Esophagus squamous epithelium (tissue), 4 donors: ENCODE results near the gene KCNH3.

ENCODE experiments used
- POLR2A ChIP-seq, 4 donors: fragments of 450-650 bp; IDR thresholded peaks; one replicate each; pipeline ENCODE4 v1.6.1; 2017; ENCODE audit warnings: antibody characterized with exemption in 4 of 4, mild to moderate bottlenecking in 4 of 4, moderate library complexity in 3 of 4
- TF ChIP-seq, protein P1 (sequence below), 6 experiments: fragments of 450-650 bp in 4 of 6; fragments of 200-600 bp in 2 of 6; sonication (generic) in 2 of 6; IDR thresholded peaks; one replicate each; pipeline ENCODE4 v1.5.1; 2016 to 2019; ENCODE audit warnings: antibody characterized with exemption in 6 of 6, mild to moderate bottlenecking in 4 of 6, moderate library complexity in 4 of 6

DNA sequence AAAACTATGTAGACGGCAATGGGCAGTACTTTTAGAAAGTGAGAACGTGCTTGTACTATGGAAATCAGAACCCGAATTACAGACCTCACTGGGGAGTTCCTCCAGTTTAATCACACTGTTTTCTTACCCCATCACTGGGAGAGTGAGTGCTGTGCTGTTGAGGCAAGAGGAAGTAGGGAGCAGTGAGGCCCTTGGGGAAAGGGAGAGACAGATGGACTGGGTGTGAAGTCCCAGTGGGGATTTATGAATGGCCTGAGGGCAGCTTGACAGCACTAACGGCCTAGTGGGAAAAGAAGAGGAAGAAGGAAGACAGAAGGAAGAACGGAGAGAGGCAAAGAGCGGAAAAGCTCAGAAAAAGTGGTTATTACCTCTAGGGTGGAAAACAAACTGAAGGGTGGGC lies 23.4 kb downstream of the KCNH3 start:
- TF ChIP-seq, protein P1, sequence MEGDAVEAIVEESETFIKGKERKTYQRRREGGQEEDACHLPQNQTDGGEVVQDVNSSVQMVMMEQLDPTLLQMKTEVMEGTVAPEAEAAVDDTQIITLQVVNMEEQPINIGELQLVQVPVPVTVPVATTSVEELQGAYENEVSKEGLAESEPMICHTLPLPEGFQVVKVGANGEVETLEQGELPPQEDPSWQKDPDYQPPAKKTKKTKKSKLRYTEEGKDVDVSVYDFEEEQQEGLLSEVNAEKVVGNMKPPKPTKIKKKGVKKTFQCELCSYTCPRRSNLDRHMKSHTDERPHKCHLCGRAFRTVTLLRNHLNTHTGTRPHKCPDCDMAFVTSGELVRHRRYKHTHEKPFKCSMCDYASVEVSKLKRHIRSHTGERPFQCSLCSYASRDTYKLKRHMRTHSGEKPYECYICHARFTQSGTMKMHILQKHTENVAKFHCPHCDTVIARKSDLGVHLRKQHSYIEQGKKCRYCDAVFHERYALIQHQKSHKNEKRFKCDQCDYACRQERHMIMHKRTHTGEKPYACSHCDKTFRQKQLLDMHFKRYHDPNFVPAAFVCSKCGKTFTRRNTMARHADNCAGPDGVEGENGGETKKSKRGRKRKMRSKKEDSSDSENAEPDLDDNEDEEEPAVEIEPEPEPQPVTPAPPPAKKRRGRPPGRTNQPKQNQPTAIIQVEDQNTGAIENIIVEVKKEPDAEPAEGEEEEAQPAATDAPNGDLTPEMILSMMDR (IDR thresholded peaks at IDR 0.05), result no peak
- TF ChIP-seq POLR2A (IDR thresholded peaks at IDR 0.05), result no peak
